PC-3 (cell line): Measurements from ENCODE around the gene GTF2A1L. TPM values are rescaled to one million over a fixed set of nuclear protein-coding genes. Genes with fewer than 3 reads are reported as not detected.

Experiments used
- ATAC-seq: fragments of 200-7000 bp; cut with Tn5 transposase; 2 replicates; pipeline ENCODE4 v1.9.1; 2020; ENCODE audit warnings: mild to moderate bottlenecking, moderate library complexity
- BruUV-seq: library from RNA; stranded (reverse); fragments of 400-500 nt; replicated peaks from 2 replicates; lab custom pipeline; 2021; lab: Mats Ljungman, UMichigan
- CTCF ChIA-PET: fragments of 300-600 bp; sonication (Branson Sonifier 250); formaldehyde crosslinking; loops from one replicate; lab custom pipeline; 2022; ENCODE audit warnings: antibody characterized with exemption; lab: Charles Lee
- POLR2A ChIA-PET: fragments of 300-600 bp; sonication (Branson Sonifier 250); formaldehyde crosslinking; loops from one replicate; lab custom pipeline; 2022; ENCODE audit warnings: antibody characterized with exemption; ENCODE audit not compliant: unreplicated experiment; lab: Charles Lee
- DNase-seq: peaks from one replicate; pipeline ENCODE4 v3.0.0-alpha.2; 2015
- H2AFZ ChIP-seq: fragments of 300-600 bp; sonication (generic); 2 replicates; pipeline ENCODE4 v1.6.0; 2016; ENCODE audit warnings: antibody characterized with exemption, low read length
- H3F3A ChIP-seq: fragments of 300-600 bp; sonication (generic); one replicate; pipeline ENCODE4 v1.6.0; 2017; ENCODE audit warnings: antibody characterized with exemption, low read length, control low read depth, mild to moderate bottlenecking; ENCODE audit not compliant: unreplicated experiment
- H3K27ac ChIP-seq: fragments of 300-600 bp; sonication (generic); 2 replicates; pipeline ENCODE4 v1.5.1; 2016; ENCODE audit warnings: mild to moderate bottlenecking, low read length
- H3K27me3 ChIP-seq: fragments of 300-600 bp; sonication (generic); 2 replicates; pipeline ENCODE4 v1.6.1; 2016; ENCODE audit warnings: low read length, mixed read lengths
- H3K36me3 ChIP-seq: fragments of 300-600 bp; sonication (generic); 2 replicates; pipeline ENCODE4 v1.6.1; 2016; ENCODE audit warnings: low read depth, mixed run types, low read length, mixed read lengths
- H3K4me1 ChIP-seq: fragments of 300-600 bp; sonication (generic); 2 replicates; pipeline ENCODE4 v1.5.1; 2016; ENCODE audit warnings: low read length; ENCODE audit not compliant: insufficient read depth
- H3K4me2 ChIP-seq: fragments of 300-600 bp; sonication (generic); 2 replicates; pipeline ENCODE4 v1.6.0; 2016; ENCODE audit warnings: low read length
- H3K4me3 ChIP-seq: fragments of 300-600 bp; sonication (generic); 2 replicates; pipeline ENCODE4 v1.5.1; 2016; ENCODE audit warnings: mild to moderate bottlenecking, low read length, mixed read lengths
- H3K79me2 ChIP-seq: fragments of 300-600 bp; sonication (generic); 2 replicates; pipeline ENCODE4 v1.6.1; 2017; ENCODE audit warnings: low read length, mixed read lengths
- H3K9ac ChIP-seq: fragments of 300-600 bp; sonication (generic); 2 replicates; pipeline ENCODE4 v1.6.0; 2016; ENCODE audit warnings: mild to moderate bottlenecking, low read length
- H3K9me2 ChIP-seq: fragments of 300-600 bp; sonication (generic); replicated peaks from 2 replicates; pipeline ENCODE4 v1.6.1; 2016; ENCODE audit warnings: mixed run types, low read length, mixed read lengths
- H3K9me3 ChIP-seq: fragments of 300-600 bp; sonication (generic); 2 replicates; pipeline ENCODE4 v1.6.1; 2016; ENCODE audit warnings: low read length, mixed read lengths
- H4K20me1 ChIP-seq: fragments of 300-600 bp; sonication (generic); 2 replicates; pipeline ENCODE4 v1.6.1; 2016; ENCODE audit warnings: low read length, mixed read lengths
- CTCF ChIP-seq: fragments of 300-600 bp; sonication (generic); conservative IDR thresholded peaks from 2 replicates; pipeline ENCODE4 v1.5.1; 2017; ENCODE audit warnings: antibody characterized with exemption, low read depth, mild to moderate bottlenecking, low read length
- EZH2 ChIP-seq: fragments of 300-600 bp; sonication (generic); IDR thresholded peaks from one replicate; pipeline ENCODE4 v1.6.1; 2017; ENCODE audit warnings: antibody characterized with exemption, mild to moderate bottlenecking, low read length; ENCODE audit not compliant: unreplicated experiment
- EZH2phosphoT487 ChIP-seq: fragments of 300-600 bp; sonication (generic); IDR thresholded peaks from 2 replicates; pipeline ENCODE4 v1.6.1; 2018; ENCODE audit warnings: mild to moderate bottlenecking, antibody characterized with exemption, low read length, borderline replicate concordance
- intact Hi-C: fragments of 100-400 bp; cut with micrococcal nuclease; formaldehyde crosslinking; loops from 2 replicates; pipeline ENCODE4 v1.9.0; 2023
- total RNA-seq: library from RNA; depleted of rRNA; stranded (reverse); fragments of >200 nt; gene quantifications from 2 replicates; pipeline ENCODE4 v1.2.3, GENCODE V29; 2014

GTF2A1L gene
- total RNA-seq, 1 experiment from 2014 or later: not detected

GRCh38 chr2:48651158-48651790, 33.6 kb downstream of the GTF2A1L start:
- H3K4me3 ChIP-seq: no peak overlapping the region
- no peaks in the 10 kb centered on the region for H3K79me2 ChIP-seq
- no peaks in the 10 kb centered on the region for H4K20me1 ChIP-seq
- no peaks in the 10 kb centered on the region for H3F3A ChIP-seq
- no peaks in the 10 kb centered on the region for H3K9me3 ChIP-seq
- intact Hi-C loops: no loop called here
- ChIA-PET CTCF (no interaction called here), POLR2A (no interaction called here)
- H3K27ac ChIP-seq: no peak overlapping the region
- H2AFZ ChIP-seq: no peak overlapping the region
- TF ChIP-seq EZH2 (no peak), EZH2phosphoT487 (no peak), CTCF (no peak)
- DNase-seq (peak; percentile 35), ATAC-seq (no peak)
- H3K9me2 ChIP-seq: no peaks in the 10 kb centered on the region
- H3K27me3 ChIP-seq: no peaks in the 10 kb centered on the region
- no peak overlapping the region for H3K9ac ChIP-seq
- H3K4me1 ChIP-seq: no peaks in the 10 kb centered on the region
- no peak overlapping the region for H3K4me2 ChIP-seq
- BruUV-seq: no TSS peak
- no peaks in the 10 kb centered on the region for H3K36me3 ChIP-seq

GRCh38 chr2:48668992-48669391, 51.3 kb downstream of the GTF2A1L start:
- H3K9ac ChIP-seq: no peak overlapping the region
- H3K9me3 ChIP-seq: no peaks in the 10 kb centered on the region
- H3K4me1 ChIP-seq: no peaks in the 10 kb centered on the region
- CTCF ChIA-PET: no interaction called here
- no peaks in the 10 kb centered on the region for H3K79me2 ChIP-seq
- no peak for TF ChIP-seq CTCF
- TF ChIP-seq EZH2: no peak
- no peak for TF ChIP-seq EZH2phosphoT487
- peaks cover 7% of the 10 kb centered on the region; the same call in 1 of the 2 replicates for H3K27me3 ChIP-seq
- no peak overlapping the region for H3K27ac ChIP-seq
- DNase-seq (no peak), ATAC-seq (no peak)
- H3K4me2 ChIP-seq: no peak overlapping the region
- H3K4me3 ChIP-seq: no peak overlapping the region
- POLR2A ChIA-PET: no interaction called here
- H3K36me3 ChIP-seq: no peaks in the 10 kb centered on the region
- H3F3A ChIP-seq: no peaks in the 10 kb centered on the region
- no peaks in the 10 kb centered on the region for H4K20me1 ChIP-seq
- BruUV-seq: no TSS peak
- no peaks in the 10 kb centered on the region for H3K9me2 ChIP-seq
- intact Hi-C loops: no loop called here
- no peak overlapping the region for H2AFZ ChIP-seq

GRCh38 chr2:48673581-48673980, 55.9 kb downstream of the GTF2A1L start:
- no peaks in the 10 kb centered on the region for H3K9me2 ChIP-seq
- no peak for DNase-seq
- no peaks in the 10 kb centered on the region for H4K20me1 ChIP-seq
- no peak overlapping the region for H3K4me3 ChIP-seq
- no peak overlapping the region for H2AFZ ChIP-seq
- H3K27ac ChIP-seq: no peak overlapping the region
- H3K36me3 ChIP-seq: no peaks in the 10 kb centered on the region
- H3K79me2 ChIP-seq: no peaks in the 10 kb centered on the region
- CTCF ChIA-PET: no interaction called here
- H3K9me3 ChIP-seq: no peaks in the 10 kb centered on the region
- ATAC-seq: no peak
- intact Hi-C loops: no loop called here
- H3K4me2 ChIP-seq: no peak overlapping the region
- POLR2A ChIA-PET: no interaction called here
- H3K4me1 ChIP-seq: no peaks in the 10 kb centered on the region
- H3K27me3 ChIP-seq: peaks cover 16% of the 10 kb centered on the region; the same call in 1 of the 2 replicates
- H3F3A ChIP-seq: no peaks in the 10 kb centered on the region
- no peak overlapping the region for H3K9ac ChIP-seq
- TF ChIP-seq EZH2 (no peak), CTCF (no peak), EZH2phosphoT487 (no peak)
- no TSS peak for BruUV-seq
